Fibroblast of skin of scalp (primary cell): ENCODE results near the gene INTS11.

Source experiments
- DNase-seq: peaks from one replicate; pipeline ENCODE4 v3.0.0-alpha.2; 2013

The INTS11 gene

GRCh38 chr1:1284221-1285101, 40.0 kb downstream of the INTS11 start:
- DNase-seq, result no peak

DNA sequence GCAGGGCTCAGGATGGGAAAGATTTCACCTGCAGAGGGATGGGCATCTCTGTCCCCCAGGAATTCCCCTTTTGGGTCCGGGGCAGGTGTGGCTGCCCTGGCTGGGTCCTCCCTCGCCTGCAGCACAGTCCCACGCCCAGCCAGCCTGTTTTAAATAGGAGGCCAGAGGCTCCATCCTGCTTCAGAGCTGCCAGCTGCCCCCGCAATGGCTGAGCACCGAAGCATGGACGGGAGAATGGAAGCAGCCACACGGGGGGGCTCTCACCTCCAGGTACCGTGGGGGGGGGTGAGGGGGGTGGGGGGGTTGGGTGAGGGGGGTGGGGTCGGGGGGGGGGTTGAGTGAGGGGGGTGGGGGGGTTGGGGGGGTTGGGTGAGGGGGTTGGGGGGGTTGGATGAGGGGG, 40.6 kb downstream of the INTS11 start:
- DNase-seq, result no peak

- DNase-seq, result no peak
These were observed 41.5 kb downstream of the INTS11 start for GRCh38 chr1:1282998-1283397.

GRCh38 chr1:1281533-1282321, 42.7 kb downstream of the INTS11 start:
- no peak for DNase-seq

DNA sequence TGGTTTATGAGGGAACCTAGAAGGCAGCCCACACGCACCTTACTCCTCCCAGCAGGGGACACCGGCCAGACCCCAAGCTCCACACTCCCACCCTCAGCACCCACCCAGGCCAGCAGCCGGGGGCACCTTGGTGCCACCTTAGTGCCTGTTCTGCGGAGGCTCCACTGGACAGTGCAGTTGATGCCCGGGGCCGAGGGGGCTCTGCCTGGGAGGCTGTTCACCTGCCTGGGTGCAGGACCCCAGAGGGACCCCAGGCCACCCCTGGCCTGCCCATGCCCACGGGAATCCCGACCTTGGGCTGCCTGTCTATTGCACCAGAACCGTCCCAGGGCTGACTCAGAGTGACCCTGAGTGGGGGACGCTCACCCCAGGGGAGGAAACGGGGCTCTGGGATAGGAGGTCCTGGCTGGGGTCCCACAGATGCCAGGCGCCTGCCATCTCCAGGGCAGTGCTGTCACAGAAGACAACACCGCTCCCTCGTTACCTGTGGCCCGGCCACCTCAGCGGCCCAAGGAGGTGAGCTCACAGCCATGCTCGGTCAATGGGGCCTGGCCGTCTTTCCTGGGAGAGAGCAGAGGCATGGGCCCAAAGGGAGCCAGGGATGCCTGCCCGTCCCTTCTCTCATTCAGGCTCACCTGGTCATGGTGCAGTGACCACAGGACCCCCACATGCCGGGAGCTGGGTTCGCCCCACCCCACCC, 43.5 kb downstream of the INTS11 start:
- DNase-seq, result no peak

DNA sequence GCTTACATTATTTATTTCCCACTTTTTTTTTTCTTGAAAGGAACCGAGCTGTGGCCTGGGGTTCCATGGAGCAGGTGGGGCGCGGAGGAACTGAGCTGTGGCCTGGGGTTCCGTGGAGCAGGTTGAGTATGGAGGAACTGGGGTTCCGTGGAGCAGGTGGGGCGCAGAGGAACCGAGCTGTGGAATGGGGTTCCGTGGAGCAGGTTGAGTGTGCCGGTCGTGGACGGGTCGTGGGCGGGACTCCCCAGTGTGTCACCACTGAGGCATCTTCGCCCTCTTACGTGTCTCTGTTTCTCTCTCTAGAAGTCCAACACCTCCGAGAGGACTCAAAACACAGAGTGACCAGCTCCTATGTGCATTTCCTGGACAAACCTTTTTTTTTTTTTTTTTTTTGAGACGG, 45.4 kb downstream of the INTS11 start:
- no peak for DNase-seq

DNA sequence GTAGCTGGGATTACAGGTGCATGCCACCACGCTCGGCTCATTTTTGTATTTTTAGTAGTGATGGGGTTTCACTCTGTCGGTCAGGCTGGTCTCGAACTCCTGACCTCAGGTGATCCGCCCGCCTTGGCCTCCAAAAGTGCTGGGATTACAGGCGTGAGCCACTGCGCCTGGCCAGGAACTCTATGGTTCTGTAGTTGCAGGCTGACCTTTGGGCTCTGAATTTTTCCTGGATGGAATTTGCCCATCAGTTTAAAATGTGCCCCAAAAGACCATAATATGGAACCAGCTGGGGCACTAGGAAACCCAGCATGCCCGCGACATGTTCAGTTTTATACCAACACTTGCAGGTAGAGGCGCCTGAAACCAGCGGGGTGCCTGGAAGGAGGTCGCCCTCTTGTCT, 45.8 kb downstream of the INTS11 start:
- DNase-seq, result no peak

- DNase-seq, result no peak
These were observed 48.6 kb downstream of the INTS11 start for GRCh38 chr1:1275836-1276235.

DNA sequence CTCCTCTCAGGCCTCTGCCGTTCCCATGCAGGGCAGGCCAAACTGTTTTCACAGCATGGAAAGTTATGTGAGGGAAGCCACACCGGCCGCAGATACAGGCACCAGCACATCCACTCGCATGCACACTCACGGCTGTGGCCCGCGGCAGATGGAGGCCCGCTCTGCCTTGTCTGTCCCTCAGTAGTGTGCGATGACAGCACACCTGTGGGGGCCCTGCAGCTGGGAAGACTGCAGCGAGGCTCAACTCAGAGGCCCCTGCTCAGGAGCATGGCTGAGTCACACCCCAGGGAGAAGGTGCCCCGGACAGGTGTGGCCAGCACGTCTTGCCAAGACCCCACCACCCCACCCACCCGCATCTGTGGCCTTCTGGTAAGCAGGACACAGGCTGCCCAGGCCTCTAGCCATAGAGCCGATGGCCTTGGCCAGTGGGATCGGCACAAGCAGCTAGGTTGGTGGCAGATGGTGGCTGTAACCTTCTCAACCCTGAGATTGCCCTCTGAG, 49.5 kb downstream of the INTS11 start:
- no peak for DNase-seq

DNA sequence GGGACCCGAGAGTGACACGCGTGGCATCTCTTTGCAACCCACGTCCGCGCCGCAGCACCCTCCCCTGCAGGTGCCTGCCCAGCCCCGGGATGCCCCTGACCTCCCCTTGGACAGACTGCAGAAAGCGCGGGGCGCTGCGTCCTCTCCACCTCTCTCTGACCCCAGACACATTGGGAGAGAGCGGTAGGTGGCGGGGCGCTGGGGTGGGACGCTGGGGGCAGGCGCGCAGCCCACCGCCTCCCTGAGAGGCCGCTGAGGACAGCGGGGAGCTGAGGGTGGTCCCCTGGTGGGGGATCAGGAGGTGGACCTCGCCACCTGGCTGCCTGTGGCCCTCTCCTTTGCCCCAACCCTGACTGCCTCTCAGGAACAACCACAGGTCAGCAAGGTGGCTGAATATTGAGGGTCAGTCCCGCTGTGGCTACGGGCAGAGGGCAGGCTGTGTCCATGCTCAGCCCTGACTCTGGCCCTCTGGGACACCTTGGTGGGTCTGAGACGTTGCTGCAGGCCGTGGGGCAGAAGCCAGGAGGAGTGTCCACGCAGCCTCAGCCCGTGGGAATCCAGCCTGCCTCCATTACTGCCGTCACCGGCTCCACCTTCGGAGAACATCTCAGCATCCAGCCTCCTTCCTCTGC, 50.0 kb downstream of the INTS11 start:
- DNase-seq, result no peak

DNA sequence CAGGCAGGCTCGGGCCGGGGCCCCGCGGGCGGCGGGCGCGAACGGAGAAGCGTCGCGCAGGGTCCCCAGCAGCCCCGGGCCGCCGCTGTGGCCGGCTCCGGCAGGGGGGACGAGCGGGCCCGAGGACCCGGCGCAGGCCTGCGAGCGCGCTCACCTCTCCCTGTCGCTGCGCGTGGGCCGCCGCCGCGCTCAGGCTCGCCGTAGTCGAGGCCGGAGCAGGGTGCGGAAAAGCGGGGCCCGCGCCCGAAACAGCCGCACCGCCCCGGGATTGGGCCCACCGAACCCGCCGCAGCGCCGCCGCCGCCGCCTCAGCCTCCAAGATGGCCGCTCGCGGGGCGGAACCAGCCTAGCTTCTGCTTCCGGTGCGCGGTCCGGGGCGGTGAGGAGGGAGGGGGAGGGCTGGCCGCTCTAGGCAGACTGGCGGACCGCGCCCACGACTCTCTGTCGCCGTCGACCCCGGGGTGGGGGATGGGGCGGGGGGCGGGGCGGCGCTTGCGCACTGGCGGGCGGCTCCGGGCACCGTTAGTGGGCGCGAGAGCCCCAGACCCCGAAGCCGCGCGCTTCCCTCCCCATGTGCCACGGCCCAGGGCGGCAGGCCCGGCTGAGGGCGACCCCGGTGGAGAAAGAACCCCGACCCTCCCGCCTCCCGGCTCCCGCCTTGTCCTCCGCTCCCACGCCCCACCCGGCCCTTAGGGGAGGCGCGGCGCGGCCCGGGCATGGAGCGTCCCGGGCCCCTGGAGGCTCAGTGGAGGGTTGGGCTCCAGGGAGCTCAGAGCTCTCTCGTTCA, 50.8 kb downstream of the INTS11 start, which contains the start of gene UBE2J2:
Gene UBE2J2 (minus strand): TSS at position 343 of the 787 bp plus-strand sequence. CDS start 5,862 bp downstream, outside the sequence.
- peak; percentile 92 for DNase-seq

- no peak for DNase-seq
These were observed 51.3 kb downstream of the INTS11 start for GRCh38 chr1:1273209-1273511.

DNA sequence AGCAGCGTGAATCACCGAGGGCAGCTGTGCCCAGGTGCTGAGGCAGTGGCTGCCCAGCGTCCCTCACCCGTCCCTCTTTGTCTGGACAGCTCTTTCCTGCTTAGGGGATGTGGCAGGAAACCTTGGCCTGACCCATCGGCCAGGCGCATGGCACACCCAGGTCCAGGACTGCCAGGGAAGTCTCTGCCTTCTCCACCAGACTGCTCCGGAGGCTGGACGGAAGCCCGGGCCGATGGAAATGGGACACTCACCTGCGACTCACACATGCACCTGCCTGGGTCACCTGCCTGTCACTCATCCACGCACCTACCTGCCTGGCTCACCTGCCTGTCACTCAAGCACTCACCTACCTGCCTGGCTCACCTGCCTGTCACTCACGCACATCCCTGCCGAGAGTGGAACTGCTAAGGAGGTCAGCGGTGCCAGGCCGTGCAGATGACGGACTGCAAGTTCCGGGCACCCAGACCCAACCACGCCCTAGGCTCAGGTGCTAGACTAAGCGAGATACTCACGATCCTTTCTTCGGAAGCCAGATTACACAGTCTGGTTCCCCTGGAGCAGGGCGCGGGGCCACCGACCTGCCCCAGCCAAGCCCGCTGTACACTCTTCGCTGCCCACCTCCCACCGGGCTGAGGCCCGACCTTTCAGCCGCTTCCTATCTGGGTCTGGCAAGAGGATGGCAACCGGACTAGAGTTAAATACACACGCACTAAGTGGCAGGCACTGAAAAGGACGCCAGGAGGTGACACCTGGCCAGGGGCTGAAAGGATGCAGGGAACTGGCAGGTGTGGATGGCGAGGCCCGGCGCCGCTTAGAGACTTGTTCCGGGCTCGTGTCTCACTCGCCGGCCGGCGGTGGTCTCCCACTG, 51.9 kb downstream of the INTS11 start:
- no peak for DNase-seq

- DNase-seq, result no peak
These were observed 53.6 kb downstream of the INTS11 start for GRCh38 chr1:1270813-1271212.

DNA sequence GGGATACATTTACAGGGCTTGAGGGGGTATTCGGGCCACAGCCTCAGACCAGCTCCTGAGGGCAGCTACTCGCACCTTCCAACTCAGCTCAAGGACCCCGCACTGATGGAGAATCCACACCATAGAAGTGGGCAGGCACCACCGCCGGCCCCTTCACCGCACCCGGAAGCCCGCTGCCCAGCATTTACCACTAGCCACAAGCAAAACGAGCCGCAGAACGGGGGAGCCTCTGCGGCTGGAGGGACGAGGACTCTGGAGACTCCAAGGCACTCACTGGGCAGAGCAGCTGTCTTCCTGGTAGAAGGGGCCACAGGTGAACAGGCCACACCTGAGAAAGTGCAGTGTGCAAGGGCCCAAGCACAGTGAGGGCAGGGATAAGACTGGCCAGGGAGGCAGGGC, 56.2 kb downstream of the INTS11 start:
- DNase-seq, result no peak

GRCh38 chr1:1267488-1268283, 56.8 kb downstream of the INTS11 start:
- DNase-seq, result no peak

- DNase-seq, result peak; percentile 99
These were observed 59.6 kb downstream of the INTS11 start for GRCh38 chr1:1264868-1265272.

DNA sequence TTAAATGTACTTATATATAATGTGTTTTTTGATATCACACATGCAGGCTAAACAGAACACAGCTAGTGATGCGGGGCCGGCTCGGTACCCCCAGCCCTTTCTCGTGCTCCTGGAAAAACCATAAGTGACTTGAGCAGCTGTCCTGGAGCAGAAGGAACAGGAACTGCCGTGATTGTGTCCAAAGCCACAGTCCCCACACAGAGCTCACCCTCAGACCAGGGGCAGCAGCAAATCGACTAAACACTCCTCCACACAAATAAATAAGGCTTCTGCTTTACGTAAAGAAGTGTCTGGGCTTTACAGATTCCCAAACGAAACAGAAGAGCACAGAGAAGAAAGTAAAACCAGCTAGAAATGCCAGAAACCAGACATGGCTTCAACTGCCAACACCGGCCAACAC, 60.4 kb downstream of the INTS11 start:
- DNase-seq, result no peak

GRCh38 chr1:1262758-1263157, 61.7 kb downstream of the INTS11 start:
- DNase-seq, result no peak

DNA sequence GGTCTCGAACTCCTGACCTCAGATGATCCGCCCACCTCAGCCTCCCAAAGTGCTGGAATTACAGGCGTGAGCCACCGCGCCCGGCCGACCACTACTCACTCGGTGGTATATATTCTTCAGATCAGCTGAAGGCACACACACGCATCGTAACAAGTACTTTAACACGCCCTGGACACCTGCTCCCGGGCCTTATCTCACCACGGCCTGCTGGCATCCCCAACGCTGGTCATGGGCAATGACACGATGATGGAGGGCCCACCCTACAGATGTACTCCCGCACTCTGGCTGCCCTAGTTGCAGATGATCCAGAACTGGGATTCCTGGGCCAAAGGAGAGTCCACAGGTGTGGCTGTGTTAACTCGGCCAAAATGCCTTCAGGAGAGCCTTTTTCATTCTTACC, 62.4 kb downstream of the INTS11 start:
- DNase-seq, result no peak
